B cell (primary cell): ENCODE results near the gene APP.

Experiments
- EZH2 ChIP-seq: IDR thresholded peaks from 2 replicates; pipeline ENCODE4 v1.6.1; 2012; ENCODE audit warnings: borderline replicate concordance, low read depth, mild to moderate bottlenecking, moderate library complexity, low read length; ENCODE audit not compliant: insufficient read depth, poor library complexity, severe bottlenecking
- TF ChIP-seq, protein P1 (sequence below): fragments of 200-600 bp; IDR thresholded peaks from one replicate; pipeline ENCODE4 v1.8.0; 2022; ENCODE audit warnings: antibody characterized with exemption, mild to moderate bottlenecking

DNA sequence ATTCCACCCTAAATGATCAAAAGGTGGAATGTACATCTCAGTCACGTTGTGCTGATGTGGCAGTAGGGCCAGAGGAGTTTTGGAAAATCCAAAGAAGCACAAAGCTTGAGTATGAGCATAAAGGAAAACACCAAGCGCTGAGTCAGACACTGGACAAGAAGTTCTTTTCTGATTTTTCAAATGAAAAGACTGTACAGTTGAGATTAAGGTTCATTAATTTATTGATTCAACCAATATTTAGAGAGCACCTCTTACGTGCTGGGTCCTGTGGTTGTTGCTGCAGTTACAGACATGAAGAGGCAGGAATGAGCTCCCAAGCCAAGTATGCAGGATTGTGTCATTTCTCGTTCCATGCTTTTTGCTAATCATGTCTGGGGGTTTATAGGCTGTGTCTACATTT lies 28.9 kb upstream of the APP start:
- TF ChIP-seq, protein P1, sequence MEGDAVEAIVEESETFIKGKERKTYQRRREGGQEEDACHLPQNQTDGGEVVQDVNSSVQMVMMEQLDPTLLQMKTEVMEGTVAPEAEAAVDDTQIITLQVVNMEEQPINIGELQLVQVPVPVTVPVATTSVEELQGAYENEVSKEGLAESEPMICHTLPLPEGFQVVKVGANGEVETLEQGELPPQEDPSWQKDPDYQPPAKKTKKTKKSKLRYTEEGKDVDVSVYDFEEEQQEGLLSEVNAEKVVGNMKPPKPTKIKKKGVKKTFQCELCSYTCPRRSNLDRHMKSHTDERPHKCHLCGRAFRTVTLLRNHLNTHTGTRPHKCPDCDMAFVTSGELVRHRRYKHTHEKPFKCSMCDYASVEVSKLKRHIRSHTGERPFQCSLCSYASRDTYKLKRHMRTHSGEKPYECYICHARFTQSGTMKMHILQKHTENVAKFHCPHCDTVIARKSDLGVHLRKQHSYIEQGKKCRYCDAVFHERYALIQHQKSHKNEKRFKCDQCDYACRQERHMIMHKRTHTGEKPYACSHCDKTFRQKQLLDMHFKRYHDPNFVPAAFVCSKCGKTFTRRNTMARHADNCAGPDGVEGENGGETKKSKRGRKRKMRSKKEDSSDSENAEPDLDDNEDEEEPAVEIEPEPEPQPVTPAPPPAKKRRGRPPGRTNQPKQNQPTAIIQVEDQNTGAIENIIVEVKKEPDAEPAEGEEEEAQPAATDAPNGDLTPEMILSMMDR, result no peak
- TF ChIP-seq EZH2, result no peak
